VCaP (cell line): ENCODE results near the gene LGALS9.

Experiments used
- H3K27ac ChIP-seq: fragments of 450-650 bp; 2 replicates; pipeline ENCODE4 v1.5.1; 2017
- TF ChIP-seq, protein P1 (sequence below): fragments of 450-650 bp; conservative IDR thresholded peaks from 2 replicates; pipeline ENCODE4 v1.5.1; 2017; ENCODE audit warnings: mild to moderate bottlenecking, moderate library complexity

Gene LGALS9

DNA sequence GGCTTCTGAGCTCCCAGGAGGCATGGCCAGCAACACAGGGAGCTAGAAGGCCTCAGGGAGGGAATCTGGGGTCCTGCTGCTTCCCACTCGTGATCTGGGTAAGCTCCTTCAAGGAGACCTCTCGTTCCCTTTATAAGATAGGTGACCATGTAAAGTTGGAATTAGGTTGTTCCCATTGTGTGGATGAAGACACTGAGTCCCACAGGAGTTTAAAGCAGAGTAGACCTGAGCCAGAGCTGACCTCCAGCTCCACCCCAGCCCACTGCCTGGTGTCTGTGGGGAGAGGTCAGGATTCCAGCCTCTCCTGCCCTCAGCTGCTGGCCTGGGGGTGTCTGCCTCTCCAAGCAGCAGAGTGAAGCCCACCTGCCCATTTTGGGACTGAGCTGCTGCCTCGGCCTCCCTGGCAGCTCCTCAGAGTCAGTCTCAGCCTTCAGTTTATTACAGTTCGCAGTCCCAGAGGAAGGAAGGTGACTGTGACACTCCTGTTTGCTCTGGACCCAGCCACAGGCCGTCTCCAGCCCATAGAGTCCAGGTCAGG, 33.1 kb upstream of the LGALS9 start:
- no peak overlapping the region for H3K27ac ChIP-seq
- TF ChIP-seq, protein P1, sequence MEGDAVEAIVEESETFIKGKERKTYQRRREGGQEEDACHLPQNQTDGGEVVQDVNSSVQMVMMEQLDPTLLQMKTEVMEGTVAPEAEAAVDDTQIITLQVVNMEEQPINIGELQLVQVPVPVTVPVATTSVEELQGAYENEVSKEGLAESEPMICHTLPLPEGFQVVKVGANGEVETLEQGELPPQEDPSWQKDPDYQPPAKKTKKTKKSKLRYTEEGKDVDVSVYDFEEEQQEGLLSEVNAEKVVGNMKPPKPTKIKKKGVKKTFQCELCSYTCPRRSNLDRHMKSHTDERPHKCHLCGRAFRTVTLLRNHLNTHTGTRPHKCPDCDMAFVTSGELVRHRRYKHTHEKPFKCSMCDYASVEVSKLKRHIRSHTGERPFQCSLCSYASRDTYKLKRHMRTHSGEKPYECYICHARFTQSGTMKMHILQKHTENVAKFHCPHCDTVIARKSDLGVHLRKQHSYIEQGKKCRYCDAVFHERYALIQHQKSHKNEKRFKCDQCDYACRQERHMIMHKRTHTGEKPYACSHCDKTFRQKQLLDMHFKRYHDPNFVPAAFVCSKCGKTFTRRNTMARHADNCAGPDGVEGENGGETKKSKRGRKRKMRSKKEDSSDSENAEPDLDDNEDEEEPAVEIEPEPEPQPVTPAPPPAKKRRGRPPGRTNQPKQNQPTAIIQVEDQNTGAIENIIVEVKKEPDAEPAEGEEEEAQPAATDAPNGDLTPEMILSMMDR = no peak

DNA sequence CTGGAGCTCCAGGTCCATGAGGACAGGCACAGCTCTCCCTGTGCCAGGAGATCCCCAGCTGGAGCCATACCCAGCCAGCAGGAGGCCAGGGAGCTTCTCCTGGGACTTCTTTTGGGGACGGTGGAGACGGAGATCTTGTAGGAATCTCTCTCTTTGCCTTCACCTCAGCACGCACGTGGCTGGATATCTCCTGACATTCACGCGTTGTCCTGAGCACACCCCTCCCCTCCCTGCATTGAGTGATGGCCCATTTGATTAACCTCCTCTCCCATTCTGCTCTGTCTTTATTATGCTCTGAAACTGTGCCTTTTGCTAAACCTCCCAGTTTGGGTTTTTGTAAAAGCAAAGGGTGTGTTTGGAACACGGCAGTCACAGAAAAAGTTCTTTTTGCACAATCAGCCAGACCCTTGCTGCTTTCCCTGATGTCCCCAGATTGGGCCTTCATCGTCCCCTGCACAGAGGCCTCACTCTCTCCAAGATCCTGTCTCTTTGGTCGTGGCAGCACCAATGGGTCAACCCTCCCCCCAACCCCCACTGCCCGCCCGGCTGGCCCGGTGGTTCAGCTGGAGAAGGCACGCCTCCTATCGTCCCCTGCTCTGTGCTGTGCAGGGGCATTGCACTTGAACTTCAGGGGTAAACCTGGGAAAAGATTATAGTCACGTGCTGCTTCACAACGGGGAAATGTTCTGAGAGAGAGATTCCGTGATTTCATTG, 32.5 kb upstream of the LGALS9 start:
- no peak overlapping the region for H3K27ac ChIP-seq
- TF ChIP-seq, protein P1 = no peak

DNA sequence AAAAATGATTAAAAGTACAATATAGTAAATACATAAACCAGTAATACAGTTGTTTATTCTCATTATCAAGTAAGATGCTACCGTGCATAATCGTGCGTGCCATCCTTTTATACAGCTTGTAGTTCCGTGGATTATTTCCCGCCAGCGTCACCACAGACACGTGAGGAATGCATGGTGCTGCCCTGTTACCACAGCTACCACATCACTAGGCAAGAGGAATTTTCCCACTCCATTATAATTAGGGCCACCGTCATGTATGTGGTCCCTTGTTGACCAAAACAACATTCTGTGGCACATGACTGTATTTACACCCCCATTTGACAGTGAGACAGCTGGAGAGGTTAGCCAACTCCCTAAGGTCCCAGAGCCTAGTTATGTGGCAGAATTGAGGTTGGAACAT, 30.5 kb upstream of the LGALS9 start:
- TF ChIP-seq, protein P1 = no peak
- no peak overlapping the region for H3K27ac ChIP-seq

DNA sequence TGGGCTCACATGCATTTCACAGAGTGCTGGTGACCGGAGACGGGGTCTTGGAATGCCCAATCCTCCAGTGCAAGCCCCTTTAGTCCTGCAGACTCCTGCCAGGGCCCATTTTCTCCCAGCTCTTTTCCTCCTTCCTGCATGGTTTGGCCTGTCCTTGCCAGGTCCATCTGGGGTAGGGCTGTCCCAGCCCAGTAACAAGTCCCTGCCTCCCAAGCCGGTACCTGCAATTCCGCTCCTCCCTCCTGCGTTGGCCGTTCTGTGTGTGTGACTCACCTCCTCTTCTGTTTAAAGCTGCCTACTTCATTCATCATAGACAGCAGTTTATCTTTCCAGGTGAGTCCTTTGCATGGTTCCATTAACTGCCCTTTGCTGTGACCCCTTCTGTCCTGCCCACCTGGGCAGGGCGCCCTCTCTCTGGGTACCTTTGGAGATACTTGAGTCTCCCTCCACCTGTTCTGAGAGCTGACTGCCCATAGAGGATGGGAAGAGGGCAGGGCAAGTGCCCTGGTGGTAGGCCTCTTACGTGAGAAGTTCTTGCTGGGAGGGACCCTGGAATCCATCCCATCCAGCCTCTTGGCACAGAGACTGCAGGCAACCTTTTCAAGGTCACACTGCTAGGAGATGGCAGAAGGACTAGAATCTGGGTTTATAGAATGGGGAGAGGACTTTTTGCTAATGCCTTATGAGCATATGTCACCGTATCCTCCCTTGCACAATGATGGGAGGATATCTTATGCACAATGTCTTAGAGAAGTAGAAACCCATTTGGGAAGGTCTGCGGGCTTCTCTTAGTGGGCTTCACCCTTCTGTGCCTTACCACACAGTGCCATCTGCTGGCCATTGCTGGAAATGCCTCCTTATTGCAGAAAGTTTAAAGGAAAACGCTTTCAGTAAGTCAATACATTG, 29.7 kb upstream of the LGALS9 start:
- no peak overlapping the region for H3K27ac ChIP-seq
- TF ChIP-seq, protein P1 = peak; percentile 99

DNA sequence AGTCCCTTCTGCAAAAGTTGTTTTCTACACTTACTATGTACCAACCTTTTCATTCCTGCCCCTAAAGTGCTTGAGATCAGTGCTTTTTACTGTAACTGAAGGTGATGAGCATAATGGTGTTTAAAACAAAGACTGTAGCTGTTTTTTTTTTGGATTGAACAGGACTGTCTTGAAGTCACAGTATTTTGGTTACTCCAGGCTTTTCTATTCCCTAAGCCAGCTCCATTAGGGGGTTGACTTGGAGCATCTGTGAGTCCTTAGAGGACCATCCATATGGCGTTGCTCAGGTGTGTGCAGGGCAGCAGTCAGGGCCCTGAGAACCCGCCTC, 29.0 kb upstream of the LGALS9 start:
- H3K27ac ChIP-seq = no peak overlapping the region
- TF ChIP-seq, protein P1 = no peak; the same call in none of the 2 replicates

DNA sequence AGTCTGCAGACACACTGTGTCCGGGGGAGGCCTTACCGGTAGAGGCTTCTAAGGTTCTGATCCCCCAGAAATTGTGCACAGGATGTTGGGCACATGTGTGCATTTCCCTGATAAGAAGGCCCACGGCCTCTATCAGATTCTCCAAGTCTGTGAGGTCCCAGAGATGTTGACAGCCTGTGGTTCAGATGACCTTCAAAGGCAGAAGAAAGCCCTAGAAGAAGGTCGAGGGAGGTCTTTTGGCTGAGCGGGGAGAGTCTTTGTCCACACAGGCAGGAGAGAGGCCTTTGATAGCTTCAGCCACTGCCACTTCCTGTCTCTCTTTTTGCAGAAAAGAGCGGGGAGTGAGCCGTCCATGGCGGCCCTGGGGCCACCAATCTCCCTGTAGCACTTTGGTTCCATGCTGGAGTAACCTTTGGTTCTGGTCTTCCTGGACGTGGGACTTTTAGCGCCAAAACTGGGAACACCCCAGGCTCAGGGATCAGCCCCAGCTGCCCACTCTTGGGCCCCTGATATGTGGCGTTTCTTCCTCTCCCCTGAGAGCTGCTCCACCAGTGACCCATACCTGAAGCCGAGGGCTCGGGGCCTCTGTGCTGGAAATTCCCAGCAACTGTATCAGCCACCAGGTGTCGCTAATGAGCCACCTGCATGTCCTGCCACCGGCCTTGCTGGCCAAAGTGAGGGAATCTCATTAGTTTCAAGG, 28.1 kb upstream of the LGALS9 start:
- TF ChIP-seq, protein P1 = peak; percentile 100
- no peak overlapping the region for H3K27ac ChIP-seq

DNA sequence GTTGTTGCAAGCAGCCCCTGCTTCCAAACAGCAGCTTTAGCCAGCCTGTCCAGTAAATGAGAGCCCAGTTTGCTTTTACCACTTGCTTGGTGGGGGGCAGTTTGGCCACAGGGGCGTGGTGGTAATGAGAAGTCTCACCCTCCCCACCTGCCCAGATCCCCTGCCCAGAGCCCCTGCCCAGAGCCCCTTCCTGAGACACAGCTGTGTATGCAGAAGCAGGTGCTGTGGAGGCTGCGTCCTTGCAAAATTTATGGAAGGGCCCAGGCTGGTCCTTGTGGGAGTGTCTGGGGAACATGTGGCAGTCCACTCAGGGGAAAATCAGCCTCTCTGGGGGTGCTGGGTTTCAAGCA, 27.6 kb upstream of the LGALS9 start:
- H3K27ac ChIP-seq = no peak overlapping the region
- TF ChIP-seq, protein P1 = no peak; the same call in none of the 2 replicates
